Activated CD8-positive, alpha-beta T cell treated with anti-CD3 and anti-CD28 coated beads, Interleukin-2, amount 10 ng/mL, durations not matched to agents 7 days and 5 days (primary cell): Measurements from ENCODE around the gene RAB12. TPM values are rescaled to one million over a fixed set of nuclear protein-coding genes. Genes with fewer than 3 reads are reported as not detected.
"Not testable (repeated sequence)": the region's sequence is repeated elsewhere in the genome, so short reads cannot be mapped to it uniquely, and the experiment has no call there.

Experiments
- ATAC-seq: fragments of 150-1000 bp; cut with Tn5 transposase; one replicate; pipeline ENCODE4 v1.10.0; 2021; ENCODE audit warnings: moderate library complexity
- CTCF ChIA-PET: fragments of 350-600 bp; sonication (Branson Sonifier 250); formaldehyde crosslinking; loops from one replicate; lab custom pipeline; 2021; ENCODE audit warnings: antibody characterized with exemption; lab: Charles Lee
- POLR2A ChIA-PET: fragments of 350-600 bp; sonication (Branson Sonifier 250); formaldehyde crosslinking; loops from one replicate; lab custom pipeline; 2021; ENCODE audit warnings: antibody characterized with exemption; lab: Charles Lee
- DNase-seq: peaks from one replicate; pipeline ENCODE4 v3.0.0-alpha.2; 2020
- H3K27ac Mint-ChIP-seq: one replicate; pipeline ENCODE4 v1.8.0; 2021; ENCODE audit warnings: mild to moderate bottlenecking, mixed read lengths
- H3K27me3 Mint-ChIP-seq: one replicate; pipeline ENCODE4 v1.8.0; 2021; ENCODE audit warnings: low read depth, mixed read lengths
- H3K36me3 Mint-ChIP-seq: one replicate; pipeline ENCODE4 v1.8.0; 2021; ENCODE audit warnings: low read depth, mixed read lengths
- H3K4me1 Mint-ChIP-seq: one replicate; pipeline ENCODE4 v1.8.0; 2021; ENCODE audit warnings: low read depth, mixed read lengths
- H3K4me3 Mint-ChIP-seq: one replicate; pipeline ENCODE4 v1.8.0; 2021; ENCODE audit warnings: mild to moderate bottlenecking, mixed read lengths
- H3K9me3 Mint-ChIP-seq: one replicate; pipeline ENCODE4 v1.8.0; 2022; ENCODE audit warnings: mixed read lengths; ENCODE audit not compliant: insufficient read depth
- total RNA-seq, 2 experiments: library from RNA; stranded (reverse); gene quantifications; one replicate each; pipeline ENCODE4 v1.2.3, GENCODE V29; 2021

The RAB12 gene
- total RNA-seq, 2 experiments from 2014 or later = 14.5 to 15.2 TPM

DNA sequence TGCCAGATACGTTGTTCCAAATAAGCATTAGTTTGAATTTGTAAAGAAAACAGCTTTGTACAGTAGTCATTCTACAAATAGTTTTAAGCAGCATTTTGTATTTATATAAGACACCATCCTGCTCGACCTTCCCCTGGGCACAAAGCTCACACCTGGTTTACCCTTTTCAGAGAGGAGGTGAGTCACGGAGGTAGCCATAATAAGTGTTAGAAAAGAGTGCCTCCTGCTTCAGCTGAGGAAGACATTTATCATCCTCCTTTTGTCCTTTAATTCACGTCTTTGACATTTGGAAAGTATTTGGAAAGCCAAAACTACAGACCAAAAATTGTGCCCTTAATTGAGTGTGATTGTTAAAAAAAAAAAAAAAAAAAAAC lies 6.8 kb downstream of the RAB12 start:
- no peaks in the 10 kb centered on the region for H3K9me3 Mint-ChIP-seq
- ChIA-PET POLR2A (no interaction called here), CTCF (interaction anchor here (1.0 kb wide), 1 partner anchor 507 kb away, joined by 3 read pairs; no protein-coding TSS in a partner anchor)
- H3K27me3 Mint-ChIP-seq = no peaks in the 10 kb centered on the region
- H3K36me3 Mint-ChIP-seq = peaks cover 48% of the 10 kb centered on the region
- DNase-seq (no peak), ATAC-seq (no peak)
- peaks cover 47% of the 10 kb centered on the region for H3K4me1 Mint-ChIP-seq
- no peak overlapping the region for H3K27ac Mint-ChIP-seq
- H3K4me3 Mint-ChIP-seq = no peak overlapping the region

DNA sequence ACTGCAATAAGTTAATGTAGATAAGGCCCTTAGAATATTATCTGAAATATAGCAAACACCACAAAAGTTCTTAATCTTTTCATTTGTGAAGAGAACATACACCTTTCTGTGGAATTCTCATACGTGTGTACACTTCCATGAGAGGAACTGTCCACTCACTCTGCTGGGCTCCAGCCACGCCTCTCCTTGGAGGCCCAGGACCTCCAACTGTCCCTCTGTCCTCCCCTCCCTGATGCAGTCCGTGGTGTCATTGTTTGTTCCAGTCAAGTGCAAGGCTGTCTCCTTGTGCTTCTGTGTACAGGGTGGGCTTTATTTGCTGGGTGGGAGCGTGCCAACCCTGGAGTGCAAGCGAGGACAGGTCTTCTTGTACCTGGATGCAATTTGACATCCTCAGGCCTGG lies 8.7 kb downstream of the RAB12 start:
- DNase-seq (no peak), ATAC-seq (no peak)
- H3K4me1 Mint-ChIP-seq = peaks cover 40% of the 10 kb centered on the region
- H3K36me3 Mint-ChIP-seq = peaks cover 59% of the 10 kb centered on the region
- peaks cover 17% of the 10 kb centered on the region for H3K9me3 Mint-ChIP-seq
- no peak overlapping the region for H3K4me3 Mint-ChIP-seq
- CTCF ChIA-PET = no interaction called here
- no peak overlapping the region for H3K27ac Mint-ChIP-seq
- POLR2A ChIA-PET = no interaction called here
- H3K27me3 Mint-ChIP-seq = no peaks in the 10 kb centered on the region

DNA sequence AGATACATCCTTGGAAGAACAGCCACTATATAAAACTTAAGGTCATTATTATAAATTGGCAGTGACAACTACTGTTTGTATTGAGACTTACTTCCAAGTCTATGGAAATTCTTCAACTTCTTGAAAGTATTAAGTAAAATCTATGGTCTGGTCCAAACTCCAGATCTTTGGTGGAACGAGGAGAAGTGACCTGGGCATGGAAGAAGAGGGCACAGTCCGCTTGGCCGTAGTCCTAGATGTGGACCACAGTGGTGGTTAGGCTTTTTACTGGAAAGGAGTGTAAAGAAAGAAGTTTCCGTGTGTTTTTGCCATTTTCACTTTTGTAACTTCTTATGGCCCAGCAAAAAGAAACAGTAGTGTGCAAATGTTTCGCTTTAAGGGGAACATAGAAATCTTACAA lies 9.8 kb downstream of the RAB12 start:
- DNase-seq = no peak
- CTCF ChIA-PET = no interaction called here
- Mint-ChIP-seq H3K27me3 (no peaks in the 10 kb centered on the region), H3K27ac (no peak overlapping the region), H3K4me1 (peaks cover 41% of the 10 kb centered on the region), H3K4me3 (no peak overlapping the region), H3K9me3 (peaks cover 17% of the 10 kb centered on the region), H3K36me3 (peaks cover 66% of the 10 kb centered on the region)
- ATAC-seq = no peak
- POLR2A ChIA-PET = no interaction called here

DNA sequence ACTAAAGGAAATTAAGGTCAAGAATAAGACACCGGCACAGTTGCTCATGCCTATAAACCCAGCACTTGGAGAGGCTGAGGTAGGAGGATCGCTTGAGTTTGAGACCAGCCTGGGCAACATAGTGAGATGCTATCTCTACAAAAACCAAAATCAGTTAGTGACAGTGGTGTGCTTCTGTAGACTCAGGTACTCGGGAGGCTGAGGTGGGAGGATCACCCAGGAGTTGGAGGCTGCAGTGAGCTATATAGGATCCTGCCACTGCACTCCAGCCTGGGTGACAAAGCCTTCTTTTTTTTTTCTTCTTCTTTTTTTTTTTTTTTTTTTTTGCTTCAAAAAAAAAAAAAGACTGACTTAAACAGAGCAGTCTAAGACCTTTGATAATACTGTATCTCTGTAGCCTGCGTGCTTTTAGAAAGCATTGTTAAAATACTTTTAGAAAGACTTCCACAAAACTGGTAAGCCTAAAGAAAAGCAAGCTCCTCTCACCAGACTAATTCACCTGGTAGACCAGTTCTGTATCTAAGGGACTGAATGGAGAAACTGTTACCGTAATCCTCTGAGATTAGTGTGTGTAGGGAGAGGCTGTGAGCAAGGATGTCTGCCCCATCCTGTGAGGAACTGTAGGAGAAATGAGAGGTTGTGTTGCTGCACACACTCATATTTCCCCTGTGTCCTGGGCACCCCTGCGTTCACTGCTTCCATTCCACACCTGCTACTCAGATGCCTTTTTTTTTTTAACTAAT lies 10.8 kb downstream of the RAB12 start:
- DNase-seq = no peak
- Mint-ChIP-seq H3K4me1 (peaks cover 40% of the 10 kb centered on the region), H3K27ac (no peak overlapping the region), H3K36me3 (peaks cover 66% of the 10 kb centered on the region), H3K4me3 (no peak overlapping the region), H3K9me3 (peaks cover 17% of the 10 kb centered on the region), H3K27me3 (no peaks in the 10 kb centered on the region)
- CTCF ChIA-PET = no interaction called here
- POLR2A ChIA-PET = no interaction called here
- ATAC-seq = no peak

DNA sequence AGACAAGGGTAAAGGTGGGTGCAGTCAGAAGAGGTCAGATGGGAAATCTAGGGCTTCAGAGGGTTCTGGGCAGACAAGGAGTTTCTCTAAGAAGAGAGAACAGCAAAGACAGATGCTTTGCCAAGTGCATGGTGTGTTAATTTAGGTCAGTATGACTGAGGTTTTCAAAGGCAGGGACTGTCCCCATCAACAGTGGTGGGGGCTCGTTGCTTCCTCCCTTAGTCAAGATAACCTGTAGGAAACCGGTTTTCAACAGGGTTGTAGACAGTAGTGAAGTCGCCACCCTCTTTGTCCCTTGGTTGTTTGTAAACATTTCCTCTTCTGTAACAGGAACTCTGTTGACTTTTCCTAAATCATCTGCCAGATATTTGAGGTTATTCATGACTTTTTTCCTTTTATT lies 11.6 kb downstream of the RAB12 start:
- ChIA-PET POLR2A (no interaction called here), CTCF (no interaction called here)
- Mint-ChIP-seq H3K27me3 (no peaks in the 10 kb centered on the region), H3K4me1 (peaks cover 37% of the 10 kb centered on the region), H3K36me3 (peaks cover 68% of the 10 kb centered on the region), H3K27ac (no peak overlapping the region), H3K4me3 (no peak overlapping the region), H3K9me3 (peaks cover 17% of the 10 kb centered on the region)
- ATAC-seq = no peak
- DNase-seq = no peak

DNA sequence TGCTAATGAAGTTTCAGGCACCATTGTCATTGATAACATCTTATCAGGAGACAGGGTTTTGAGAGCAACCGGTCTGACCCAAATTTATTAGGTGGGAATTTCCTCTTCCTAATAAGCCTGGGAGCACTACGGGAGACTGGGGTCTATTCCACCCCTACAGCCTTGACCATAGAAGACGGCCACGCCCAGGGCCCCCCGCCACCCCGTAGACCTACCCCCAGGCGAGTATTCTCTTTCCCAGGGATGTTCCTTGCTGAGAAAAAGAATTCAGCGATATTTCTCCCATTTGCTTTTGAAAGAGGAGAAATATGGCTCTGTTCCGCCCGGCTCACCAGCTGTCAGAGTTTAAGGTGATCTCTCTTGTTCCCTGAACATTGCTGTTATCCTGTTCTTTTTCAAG lies 13.4 kb downstream of the RAB12 start:
- Mint-ChIP-seq H3K36me3 (peaks cover 73% of the 10 kb centered on the region), H3K4me1 (peaks cover 37% of the 10 kb centered on the region), H3K9me3 (peaks cover 17% of the 10 kb centered on the region), H3K27ac (peak overlapping the region; percentile 44)
- ATAC-seq, DNase-seq, POLR2A ChIA-PET, H3K4me3 Mint-ChIP-seq, CTCF ChIA-PET, H3K27me3 Mint-ChIP-seq: not testable (repeated sequence)

DNA sequence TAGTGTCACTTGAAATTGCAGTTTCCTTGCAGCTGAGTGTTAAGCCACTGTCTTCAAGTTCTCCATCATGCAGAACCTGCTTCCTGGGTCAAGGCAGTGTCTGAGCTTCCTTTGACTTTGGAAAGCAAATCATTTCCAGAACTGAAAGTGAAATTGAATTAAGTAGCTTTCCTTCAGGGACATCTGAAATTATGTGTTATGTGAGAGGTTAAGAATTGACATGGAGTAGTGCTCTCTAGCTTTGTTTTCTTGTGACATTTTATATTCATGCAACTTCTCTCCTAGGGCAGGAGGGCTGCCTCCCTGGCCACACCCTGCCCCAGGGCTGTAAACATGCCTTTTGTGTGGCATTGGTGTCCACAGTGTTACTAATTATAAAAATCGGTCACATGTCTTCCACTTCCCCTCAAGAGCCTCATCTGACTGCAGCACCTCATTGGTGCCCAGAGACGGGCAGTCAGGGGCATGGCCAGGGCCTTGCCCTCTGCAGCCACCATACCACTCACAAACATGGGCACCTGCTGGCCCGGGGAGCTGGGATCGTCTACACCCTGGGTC lies 14.4 kb downstream of the RAB12 start:
- ChIA-PET POLR2A (interaction anchor here (0.7 to 1.2 kb wide), 2 partner anchors 10 to 13 kb away, joined by 3 read pairs; no protein-coding TSS in a partner anchor), CTCF (interaction anchor here (1.0 to 1.1 kb wide), 4 partner anchors 10 to 20 kb away, joined by 3 to 8 read pairs (median 3); partner anchors contain the start of gene RAB12)
- DNase-seq (no peak), ATAC-seq (peak; percentile 72)
- Mint-ChIP-seq H3K9me3 (peaks cover 17% of the 10 kb centered on the region), H3K27me3 (no peaks in the 10 kb centered on the region), H3K4me1 (peaks cover 33% of the 10 kb centered on the region), H3K36me3 (peaks cover 70% of the 10 kb centered on the region), H3K4me3 (peak overlapping the region; percentile 36), H3K27ac (peak overlapping the region; percentile 71)

DNA sequence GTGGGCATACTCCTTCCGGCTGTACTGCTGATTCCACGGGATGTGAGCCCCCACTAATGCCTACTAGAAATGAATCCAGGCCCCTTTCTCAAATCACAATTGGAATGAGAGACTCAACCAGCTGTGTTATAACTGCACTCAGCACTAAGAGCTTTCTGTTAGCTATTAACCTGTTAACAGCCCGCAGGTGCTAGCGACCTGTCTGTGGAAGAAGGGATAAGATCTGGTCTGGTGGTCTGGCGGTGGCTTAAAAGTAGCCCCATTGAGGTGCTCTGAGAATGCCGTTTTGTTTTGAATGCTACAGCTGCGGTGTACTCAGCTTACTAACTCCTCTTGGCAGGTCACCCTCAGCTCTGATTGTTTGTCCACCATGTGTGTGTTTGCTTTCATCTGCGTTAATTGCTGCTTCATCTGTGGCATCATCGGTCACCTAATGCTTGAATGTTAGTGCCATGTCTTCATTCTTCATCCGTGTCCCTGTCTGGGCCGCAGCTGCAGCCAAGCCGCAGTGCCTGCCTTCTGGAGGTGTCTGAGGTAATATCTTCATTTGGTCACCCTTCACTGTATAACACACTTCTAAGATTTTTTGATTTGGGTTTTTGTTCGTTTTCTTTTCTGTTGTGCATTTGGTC lies 16.3 kb downstream of the RAB12 start:
- peaks cover 17% of the 10 kb centered on the region for H3K9me3 Mint-ChIP-seq

DNA sequence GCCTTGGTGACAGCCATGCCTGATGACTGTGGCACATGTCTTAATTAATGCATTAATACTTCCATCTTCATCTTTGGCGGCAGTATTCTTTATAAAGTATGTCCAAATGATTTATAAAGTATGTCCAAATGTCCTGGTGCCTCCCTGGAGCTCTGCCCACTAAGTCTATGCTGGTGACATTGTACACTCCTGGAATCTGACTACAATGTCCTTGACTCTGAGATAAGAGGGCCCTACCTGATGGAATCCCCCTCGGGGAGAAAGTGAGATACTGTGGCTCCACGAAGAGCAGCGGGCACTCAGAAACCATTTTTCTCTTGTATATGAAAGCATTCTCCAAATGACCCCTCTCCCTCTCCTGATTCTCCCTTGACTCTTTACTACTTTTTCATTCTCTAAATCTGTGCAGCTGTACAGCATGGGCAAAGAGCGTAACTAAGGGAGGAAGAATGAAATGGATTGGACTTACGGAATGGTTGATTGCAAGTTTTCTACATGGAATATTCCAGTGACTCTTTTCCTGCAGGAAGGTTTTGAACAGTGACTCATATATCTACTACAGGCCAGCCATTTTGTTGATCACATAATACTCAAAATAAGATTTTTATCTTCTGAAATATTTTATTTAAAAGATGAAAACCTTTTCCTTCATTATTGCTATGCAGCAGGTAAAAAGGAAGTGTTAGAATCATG lies 17.3 kb downstream of the RAB12 start:
- DNase-seq (no peak), ATAC-seq (no peak)
- ChIA-PET CTCF (no interaction called here), POLR2A (no interaction called here)
- Mint-ChIP-seq H3K27ac (no peak overlapping the region), H3K4me3 (no peak overlapping the region), H3K36me3 (peaks cover 62% of the 10 kb centered on the region), H3K4me1 (peaks cover 20% of the 10 kb centered on the region), H3K9me3 (peaks cover 14% of the 10 kb centered on the region), H3K27me3 (no peaks in the 10 kb centered on the region)

More for the DNA sequence above, 16.3 kb downstream of the RAB12 start:
- ChIA-PET CTCF (interaction anchor here (1.0 to 1.3 kb wide), 2 partner anchors 17 to 71 kb away, joined by 3 read pairs; no protein-coding TSS in a partner anchor), POLR2A (no interaction called here)
- no peak for DNase-seq
- Mint-ChIP-seq H3K36me3 (peaks cover 68% of the 10 kb centered on the region), H3K4me3 (no peak overlapping the region), H3K4me1 (peaks cover 22% of the 10 kb centered on the region), H3K27me3 (no peaks in the 10 kb centered on the region), H3K27ac (no peak overlapping the region)
- no peak for ATAC-seq

DNA sequence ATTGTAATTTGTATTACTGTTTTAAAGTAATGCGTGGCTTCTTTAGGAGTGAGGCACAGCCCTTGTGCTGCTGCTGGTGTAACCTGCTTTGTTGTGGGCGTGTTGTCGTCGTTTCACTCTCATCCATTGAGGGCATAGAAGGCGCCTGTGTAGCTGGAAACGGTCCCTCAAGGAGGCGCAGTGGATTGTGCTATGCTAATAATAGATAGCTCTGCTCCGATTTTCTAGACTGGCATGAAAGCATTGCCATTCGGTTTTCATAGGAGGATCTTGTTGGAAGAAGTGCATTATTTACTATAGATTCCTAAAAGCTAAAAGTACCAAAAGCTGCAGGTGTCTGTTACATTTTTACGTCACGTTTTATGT lies 17.9 kb downstream of the RAB12 start:
- Mint-ChIP-seq H3K27me3 (no peaks in the 10 kb centered on the region), H3K36me3 (peaks cover 57% of the 10 kb centered on the region), H3K27ac (no peak overlapping the region), H3K4me1 (peaks cover 19% of the 10 kb centered on the region), H3K4me3 (no peak overlapping the region), H3K9me3 (peaks cover 8% of the 10 kb centered on the region)
- no peak for DNase-seq
- no peak for ATAC-seq
- CTCF ChIA-PET = no interaction called here
- POLR2A ChIA-PET = no interaction called here

DNA sequence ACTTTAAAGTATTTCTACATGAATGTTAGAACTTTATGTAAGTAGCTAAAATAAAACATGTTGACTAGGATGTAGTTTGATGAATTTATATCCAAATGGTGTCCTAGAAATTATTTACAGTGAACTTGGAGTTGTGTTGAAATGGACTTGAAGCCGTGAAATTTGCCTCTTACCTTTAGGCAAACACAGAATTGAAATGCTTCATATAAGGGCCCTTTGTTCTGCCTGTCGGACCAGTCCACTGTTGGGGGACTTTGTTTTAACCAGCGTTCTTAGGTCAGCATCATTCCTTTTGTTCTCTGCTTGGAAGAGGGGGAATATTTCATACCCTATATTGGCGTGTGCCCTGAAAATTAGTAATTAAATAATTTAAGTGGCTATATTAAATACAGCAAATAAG lies 18.3 kb downstream of the RAB12 start:
- no peak for ATAC-seq
- CTCF ChIA-PET = no interaction called here
- Mint-ChIP-seq H3K4me1 (peaks cover 17% of the 10 kb centered on the region), H3K4me3 (no peak overlapping the region), H3K36me3 (peaks cover 52% of the 10 kb centered on the region), H3K9me3 (peaks cover 4% of the 10 kb centered on the region), H3K27me3 (no peaks in the 10 kb centered on the region), H3K27ac (no peak overlapping the region)
- POLR2A ChIA-PET = interaction anchor here (1.0 kb wide), 1 partner anchor 19 kb away, joined by 3 read pairs; no protein-coding TSS in a partner anchor
- no peak for DNase-seq
